Sigmoid colon (tissue), 7 donors: ENCODE data around the gene HPGD. TPM values are rescaled to one million over a fixed set of nuclear protein-coding genes. Genes with fewer than 3 reads are reported as not detected.

Experiments used
- DNase-seq: peaks from one replicate; pipeline ENCODE4 v3.0.0-alpha.2; 2019
- H3K27ac ChIP-seq, 4 donors: fragments of 200-600 bp; sonication (generic); one replicate each; pipeline ENCODE4 v1.5.1; 2016 to 2019; ENCODE audit warnings: mild to moderate bottlenecking in 1 of 4
- H3K27me3 ChIP-seq, 3 donors: fragments of 200-600 bp; sonication (generic); one replicate each; pipeline ENCODE4 v1.5.1; 2019; ENCODE audit warnings: mild to moderate bottlenecking in 1 of 3
- H3K36me3 ChIP-seq, 4 donors: fragments of 200-600 bp; sonication (generic); one replicate each; pipeline ENCODE4 v1.5.1; 2016 to 2019
- H3K4me1 ChIP-seq, 4 donors: fragments of 200-600 bp; sonication (generic); one replicate each; pipeline ENCODE4 v1.5.1; 2017 to 2019
- H3K4me3 ChIP-seq, 4 donors: fragments of 200-600 bp; sonication (generic); one replicate each; pipeline ENCODE4 v1.5.1; 2017 to 2019; ENCODE audit warnings: mild to moderate bottlenecking in 2 of 4, moderate library complexity in 1 of 4
- H3K9me3 ChIP-seq, 4 donors: fragments of 200-600 bp in 3 of 4; sonication (generic) in 3 of 4; one replicate each; pipeline versions ENCODE4 v1.5.1 to v1.6.1; 2013 to 2019
- EP300 ChIP-seq, 4 donors: sonication (generic); formaldehyde crosslinking; IDR thresholded peaks; one replicate each; pipeline ENCODE4 v1.6.1; 2017; ENCODE audit warnings: antibody characterized with exemption in 4 of 4
- POLR2A ChIP-seq, 2 donors: fragments of 450-650 bp; IDR thresholded peaks; one replicate each; pipeline ENCODE4 v1.6.1; 2016; ENCODE audit warnings: antibody characterized with exemption in 2 of 2, mild to moderate bottlenecking in 2 of 2, moderate library complexity in 2 of 2
- POLR2AphosphoS5 ChIP-seq, 4 donors: sonication (generic); formaldehyde crosslinking; IDR thresholded peaks; one replicate each; pipeline ENCODE4 v1.6.1; 2017; ENCODE audit warnings: antibody characterized with exemption in 4 of 4
- WGBS, 2 donors: extraction: QIAGEN DNeasy Blood & Tissue Kit; methylation state at CpG; one replicate each; pipeline ENCODE4 v1.1.7; 2013; 5-methylcytosine and 5-hydroxymethylcytosine counted together
- intact Hi-C: fragments of 100-400 bp; cut with DNase I; formaldehyde crosslinking; loops from one replicate; pipeline ENCODE4 v1.15.1; 2023
- polyA plus RNA-seq, 3 donors: library from polyadenylated mRNA; stranded (reverse); fragments of 200-250 nt; gene quantifications; one replicate each; pipeline ENCODE4 v1.2.3, GENCODE V29; 2013
- total RNA-seq, 4 donors: library from RNA; depleted of rRNA; stranded (reverse); fragments of >200 nt; gene quantifications; one replicate each; pipeline ENCODE4 v1.1.0, GENCODE V29; 2016
- TF ChIP-seq, protein P1 (sequence below), 4 experiments: fragments of 450-650 bp in 3 of 4; fragments of 200-600 bp in 1 of 4; IDR thresholded peaks; one replicate each; pipeline ENCODE4 v1.5.1; 2016 to 2019; ENCODE audit warnings: antibody characterized with exemption in 4 of 4, mild to moderate bottlenecking in 3 of 4, moderate library complexity in 2 of 4
- donor health status: healthy with polysubstance abuse.
- donor health status: Bipolar disorder and iron deficiency.
- donor health status: healthy.

The HPGD gene
- total and polyA plus RNA-seq, 7 donors = 71.9 to 659 (median 166) TPM

DNA sequence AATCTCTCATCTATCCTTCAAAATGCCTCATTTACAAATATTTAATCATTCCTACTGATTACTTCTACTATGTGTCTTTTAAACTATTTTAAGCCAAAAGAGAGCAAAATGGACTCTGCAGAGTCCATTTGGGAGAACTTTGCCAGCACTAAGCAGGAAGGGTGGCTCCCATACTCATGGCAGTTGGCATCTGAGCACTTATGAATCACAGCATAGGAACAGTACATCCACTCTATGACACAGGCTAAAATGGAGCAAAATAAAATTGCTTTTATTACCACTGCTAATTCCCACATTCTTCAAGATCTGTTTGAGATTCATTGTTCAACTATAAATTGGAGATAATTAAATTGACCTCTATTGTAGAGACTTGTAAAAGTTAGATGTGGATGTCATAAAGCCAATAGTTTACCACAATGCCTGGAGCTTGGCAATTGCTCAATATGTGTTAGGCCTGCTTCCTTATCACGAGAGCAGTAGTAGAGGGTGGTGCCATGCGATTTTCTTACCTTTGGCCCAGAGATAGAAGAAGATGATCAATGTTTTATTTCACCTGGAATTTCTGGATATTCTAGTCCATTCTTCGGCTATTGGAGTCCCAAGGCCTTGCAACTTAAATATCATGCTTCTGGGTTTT, 19.1 kb downstream of the HPGD start:
- peaks cover 0 to 25% (median 5%) of the 10 kb centered on the region in 4 donors for H3K4me1 ChIP-seq
- H3K9me3 ChIP-seq = no peaks in the 10 kb centered on the region
- WGBS, 2 donors = 11 to 64% methylated on average over 3 of the region's 3 CpGs
- no peak overlapping the region for H3K4me3 ChIP-seq
- no peak overlapping the region for H3K27ac ChIP-seq
- no peaks in the 10 kb centered on the region for H3K27me3 ChIP-seq
- DNase-seq = no peak
- intact Hi-C loops = no loop called here
- TF ChIP-seq, protein P1, sequence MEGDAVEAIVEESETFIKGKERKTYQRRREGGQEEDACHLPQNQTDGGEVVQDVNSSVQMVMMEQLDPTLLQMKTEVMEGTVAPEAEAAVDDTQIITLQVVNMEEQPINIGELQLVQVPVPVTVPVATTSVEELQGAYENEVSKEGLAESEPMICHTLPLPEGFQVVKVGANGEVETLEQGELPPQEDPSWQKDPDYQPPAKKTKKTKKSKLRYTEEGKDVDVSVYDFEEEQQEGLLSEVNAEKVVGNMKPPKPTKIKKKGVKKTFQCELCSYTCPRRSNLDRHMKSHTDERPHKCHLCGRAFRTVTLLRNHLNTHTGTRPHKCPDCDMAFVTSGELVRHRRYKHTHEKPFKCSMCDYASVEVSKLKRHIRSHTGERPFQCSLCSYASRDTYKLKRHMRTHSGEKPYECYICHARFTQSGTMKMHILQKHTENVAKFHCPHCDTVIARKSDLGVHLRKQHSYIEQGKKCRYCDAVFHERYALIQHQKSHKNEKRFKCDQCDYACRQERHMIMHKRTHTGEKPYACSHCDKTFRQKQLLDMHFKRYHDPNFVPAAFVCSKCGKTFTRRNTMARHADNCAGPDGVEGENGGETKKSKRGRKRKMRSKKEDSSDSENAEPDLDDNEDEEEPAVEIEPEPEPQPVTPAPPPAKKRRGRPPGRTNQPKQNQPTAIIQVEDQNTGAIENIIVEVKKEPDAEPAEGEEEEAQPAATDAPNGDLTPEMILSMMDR (IDR thresholded peaks at IDR 0.05) = no peak
- no peak for TF ChIP-seq POLR2A (IDR thresholded peaks at IDR 0.05)
- no peak for TF ChIP-seq EP300 (IDR thresholded peaks at IDR 0.05)
- no peak for TF ChIP-seq POLR2AphosphoS5 (IDR thresholded peaks at IDR 0.05)
- H3K36me3 ChIP-seq = peaks cover 0 to 61% (median 4%) of the 10 kb centered on the region in 4 donors

DNA sequence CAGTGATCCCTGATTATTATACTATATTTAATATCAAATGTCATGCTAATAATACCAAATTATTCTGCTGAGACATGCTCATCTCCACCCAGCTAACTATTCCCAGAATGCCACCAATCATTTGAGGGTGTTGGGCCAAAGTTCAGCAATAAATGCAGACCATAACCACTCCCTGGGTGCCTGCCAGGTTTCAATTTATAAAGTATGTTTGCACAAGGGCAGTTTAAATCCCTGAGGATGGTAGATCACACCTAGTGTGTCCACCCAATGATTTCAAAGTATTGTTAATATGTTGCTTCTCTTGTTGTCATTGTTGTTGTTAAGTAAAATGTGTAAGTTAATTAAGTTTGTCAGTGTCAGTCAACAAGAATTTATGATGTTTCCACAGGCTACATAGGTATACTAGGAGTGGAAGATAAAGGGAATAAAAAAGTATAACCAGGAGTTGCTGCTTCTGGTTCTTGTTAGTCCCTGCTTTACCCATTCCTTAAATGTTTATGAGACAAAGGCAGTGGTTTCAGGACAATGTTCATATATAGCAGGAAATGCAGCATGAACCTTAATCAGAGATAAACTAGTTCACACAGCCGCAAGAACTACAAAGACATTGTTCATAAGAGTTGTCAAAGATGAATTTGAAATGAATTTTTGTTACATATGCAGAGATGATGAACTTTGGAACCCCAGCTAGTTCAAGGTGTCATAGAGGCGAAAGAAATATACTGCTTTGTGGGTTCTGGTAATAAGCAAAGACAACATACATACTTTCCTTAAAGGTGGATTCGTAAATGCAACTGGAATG, 25.5 kb downstream of the HPGD start:
- Histone ChIP-seq H3K27ac (peak overlapping the region in 1 of 4 donors; percentile 37), H3K4me1 (peaks cover 0 to 50% (median 19%) of the 10 kb centered on the region in 4 donors), H3K4me3 (no peak overlapping the region), H3K9me3 (no peaks in the 10 kb centered on the region), H3K36me3 (peaks cover 0 to 44% (median 4%) of the 10 kb centered on the region in 4 donors), H3K27me3 (no peaks in the 10 kb centered on the region)
- DNase-seq = no peak
- TF ChIP-seq POLR2A (IDR thresholded peaks at IDR 0.05) (no peak), POLR2AphosphoS5 (IDR thresholded peaks at IDR 0.05) (no peak), EP300 (IDR thresholded peaks at IDR 0.05) (no peak)
- TF ChIP-seq, protein P1 (IDR thresholded peaks at IDR 0.05) = no peak
- 15 to 49% methylated on average over 3 of the region's 3 CpGs for WGBS, 2 donors
- intact Hi-C loops = no loop called here

DNA sequence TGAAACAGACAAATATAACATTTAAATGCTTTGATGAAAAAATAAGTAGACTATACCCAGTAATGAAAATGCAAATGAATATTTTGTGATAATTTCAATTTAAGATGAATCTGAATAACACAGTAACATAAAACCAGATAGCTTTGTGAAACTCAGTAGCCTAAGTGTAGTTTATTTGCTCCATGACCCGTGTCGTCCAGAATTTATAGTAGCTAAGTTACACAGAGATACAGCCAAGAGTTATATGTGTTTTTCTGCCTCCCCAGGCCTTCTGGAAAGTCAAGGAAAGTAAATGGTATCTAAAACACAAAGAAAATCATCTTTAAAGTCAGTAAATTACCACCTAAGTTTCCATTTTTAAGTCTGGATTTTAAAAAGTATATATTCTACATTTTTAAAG, 26.7 kb downstream of the HPGD start:
- H3K36me3 ChIP-seq = peaks cover 0 to 56% (median 4%) of the 10 kb centered on the region in 4 donors

DNA sequence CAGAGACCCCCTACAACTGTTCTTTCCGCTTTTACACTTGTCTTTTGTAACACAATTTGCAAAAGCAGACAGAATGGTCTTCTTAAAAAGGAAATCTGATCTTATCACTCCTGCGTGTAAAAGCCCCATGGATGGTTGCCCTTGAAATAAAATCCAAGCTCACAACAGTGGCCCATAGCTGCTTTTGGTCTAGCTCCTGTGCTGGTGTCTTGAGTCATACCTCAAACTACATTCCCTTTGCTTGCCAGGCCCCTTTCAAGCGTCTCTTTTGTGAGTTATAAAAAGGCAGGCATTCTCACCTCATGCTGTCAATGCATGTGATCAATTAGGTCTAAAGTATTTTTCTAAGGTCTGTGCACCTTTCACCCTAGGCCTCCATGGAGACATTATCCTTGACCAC, 27.6 kb downstream of the HPGD start:
- WGBS, 2 donors = 86 to 88% methylated on average over 3 of the region's 3 CpGs
- Histone ChIP-seq H3K9me3 (no peaks in the 10 kb centered on the region), H3K4me1 (peaks cover 0 to 31% (median 14%) of the 10 kb centered on the region in 4 donors), H3K27me3 (no peaks in the 10 kb centered on the region), H3K4me3 (no peak overlapping the region), H3K27ac (no peak overlapping the region), H3K36me3 (peaks cover 0 to 61% (median 4%) of the 10 kb centered on the region in 4 donors)
- DNase-seq = no peak
- intact Hi-C loops = no loop called here
- TF ChIP-seq POLR2A (IDR thresholded peaks at IDR 0.05) = no peak
- TF ChIP-seq POLR2AphosphoS5 (IDR thresholded peaks at IDR 0.05) = no peak
- TF ChIP-seq EP300 (IDR thresholded peaks at IDR 0.05) = no peak
- TF ChIP-seq, protein P1 (IDR thresholded peaks at IDR 0.05) = no peak

More for the DNA sequence above, 26.7 kb downstream of the HPGD start:
- DNase-seq = no peak
- WGBS, 2 donors = 13 to 45% methylated on average over 2 of the region's 2 CpGs
- Histone ChIP-seq H3K27me3 (no peaks in the 10 kb centered on the region), H3K4me3 (no peak overlapping the region), H3K4me1 (peaks cover 0 to 38% (median 19%) of the 10 kb centered on the region in 4 donors), H3K27ac (no peak overlapping the region), H3K9me3 (no peaks in the 10 kb centered on the region)
- TF ChIP-seq POLR2A (IDR thresholded peaks at IDR 0.05) (no peak), EP300 (IDR thresholded peaks at IDR 0.05) (no peak), POLR2AphosphoS5 (IDR thresholded peaks at IDR 0.05) (no peak)
- TF ChIP-seq, protein P1 (IDR thresholded peaks at IDR 0.05) = no peak
- intact Hi-C loops = no loop called here
